ACC112 (cell line): ENCODE results near the gene AUTS2.

Experiments
- H2AFZ ChIP-seq: fragments of 200-600 bp; sonication (generic); one replicate; pipeline ENCODE4 v1.6.0; 2017; ENCODE audit warnings: antibody characterized with exemption, low read length; ENCODE audit not compliant: unreplicated experiment
- H3K27ac ChIP-seq: fragments of 200-600 bp; sonication (generic); 2 replicates; pipeline ENCODE4 v1.5.1; 2014; ENCODE audit warnings: low read depth, mild to moderate bottlenecking, antibody characterized with exemption, low read length, moderate library complexity
- H3K27me3 ChIP-seq: fragments of 200-600 bp; sonication (generic); 2 replicates; pipeline ENCODE4 v1.6.1; 2014; ENCODE audit warnings: mild to moderate bottlenecking, antibody characterized with exemption, low read length, moderate library complexity, mixed read lengths; ENCODE audit not compliant: insufficient read depth
- H3K36me3 ChIP-seq: fragments of 200-600 bp; sonication (generic); 2 replicates; pipeline ENCODE4 v1.6.1; 2016; ENCODE audit warnings: mild to moderate bottlenecking, antibody characterized with exemption, low read length, moderate library complexity, mixed read lengths; ENCODE audit not compliant: insufficient read depth
- H3K4me1 ChIP-seq: fragments of 200-600 bp; sonication (generic); one replicate; pipeline ENCODE4 v1.6.1; 2016; ENCODE audit warnings: low read length, mixed read lengths; ENCODE audit not compliant: insufficient read depth, unreplicated experiment, control insufficient read depth
- H3K4me3 ChIP-seq: fragments of 200-600 bp; sonication (generic); 2 replicates; pipeline ENCODE4 v1.5.1; 2014; ENCODE audit warnings: mild to moderate bottlenecking, low read depth, low read length
- H3K79me2 ChIP-seq: fragments of 200-600 bp; sonication (generic); one replicate; pipeline ENCODE4 v1.6.0; 2016; ENCODE audit warnings: low read length; ENCODE audit not compliant: control insufficient read depth, unreplicated experiment, insufficient read depth

The AUTS2 gene

DNA sequence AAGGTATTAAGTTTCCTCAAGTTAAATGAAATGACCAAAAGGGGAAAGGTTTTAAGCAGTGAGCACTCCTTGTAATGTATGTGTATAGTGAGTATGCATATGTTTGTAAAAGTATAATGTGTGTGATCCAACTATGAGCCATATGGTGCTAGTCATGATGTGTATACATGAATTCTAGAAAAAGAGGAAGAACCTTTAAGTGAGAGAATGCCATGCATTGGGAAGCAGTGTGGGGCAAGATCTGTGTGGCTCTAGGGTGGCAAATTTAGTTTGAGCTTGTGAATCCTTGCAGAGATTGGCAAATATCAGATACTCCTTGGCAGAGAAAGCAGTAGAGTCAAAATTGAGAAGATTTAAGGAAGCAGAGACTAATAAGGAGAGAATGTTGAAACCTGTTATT is 435.0 kb downstream of the AUTS2 start:
- Histone ChIP-seq H3K27ac (no peak overlapping the region), H3K79me2 (no peaks in the 10 kb centered on the region), H2AFZ (no peak overlapping the region), H3K4me1 (no peaks in the 10 kb centered on the region), H3K4me3 (no peak overlapping the region), H3K36me3 (no peaks in the 10 kb centered on the region), H3K27me3 (no peaks in the 10 kb centered on the region)

- no peak overlapping the region for H3K27ac ChIP-seq
- no peaks in the 10 kb centered on the region for H3K79me2 ChIP-seq
- H3K4me3 ChIP-seq = no peak overlapping the region
- H3K27me3 ChIP-seq = no peaks in the 10 kb centered on the region
- peaks cover under 1% of the 10 kb centered on the region for H3K4me1 ChIP-seq
- H2AFZ ChIP-seq = no peak overlapping the region
- no peaks in the 10 kb centered on the region for H3K36me3 ChIP-seq
Measured at GRCh38 chr7:70034999-70035398, 436.7 kb downstream of the AUTS2 start.

- peaks cover 3% of the 10 kb centered on the region for H3K4me1 ChIP-seq
- no peaks in the 10 kb centered on the region for H3K36me3 ChIP-seq
- no peak overlapping the region for H2AFZ ChIP-seq
- H3K27me3 ChIP-seq = no peaks in the 10 kb centered on the region
- no peaks in the 10 kb centered on the region for H3K79me2 ChIP-seq
- no peak overlapping the region for H3K27ac ChIP-seq
- no peak overlapping the region for H3K4me3 ChIP-seq
Measured at GRCh38 chr7:70035519-70035918, 437.2 kb downstream of the AUTS2 start.

DNA sequence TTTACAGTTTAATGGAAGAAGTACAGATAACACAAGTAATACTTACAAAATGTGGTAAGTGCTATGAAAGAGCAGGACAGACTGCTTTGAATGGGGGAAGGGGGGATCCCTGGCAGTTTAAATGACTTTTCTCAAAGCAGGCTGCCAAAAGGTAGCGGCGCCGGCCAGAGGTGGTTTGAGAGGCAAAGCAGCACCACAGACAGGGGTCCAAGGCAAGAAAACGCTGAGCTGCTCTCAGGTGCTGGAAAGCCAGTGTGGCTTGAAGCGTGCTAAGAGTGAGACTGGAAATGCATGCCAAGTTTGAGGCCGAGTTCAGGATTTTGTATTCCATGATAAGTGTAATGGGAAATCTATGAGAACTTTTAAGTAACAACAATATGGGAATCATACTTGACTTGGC is 437.7 kb downstream of the AUTS2 start:
- Histone ChIP-seq H3K27me3 (no peaks in the 10 kb centered on the region), H3K4me1 (peaks cover 3% of the 10 kb centered on the region), H3K4me3 (no peak overlapping the region), H3K36me3 (no peaks in the 10 kb centered on the region), H2AFZ (no peak overlapping the region), H3K79me2 (no peaks in the 10 kb centered on the region), H3K27ac (no peak overlapping the region)

- Histone ChIP-seq H3K79me2 (no peaks in the 10 kb centered on the region), H3K36me3 (no peaks in the 10 kb centered on the region), H3K4me1 (peaks cover 3% of the 10 kb centered on the region), H3K4me3 (no peak overlapping the region), H3K27me3 (no peaks in the 10 kb centered on the region), H2AFZ (no peak overlapping the region), H3K27ac (no peak overlapping the region)
Measured at GRCh38 chr7:70036695-70037094, 438.4 kb downstream of the AUTS2 start.

- Histone ChIP-seq H3K4me1 (peaks cover 3% of the 10 kb centered on the region), H3K27ac (no peak overlapping the region), H3K36me3 (no peaks in the 10 kb centered on the region), H3K4me3 (no peak overlapping the region), H3K27me3 (no peaks in the 10 kb centered on the region), H3K79me2 (no peaks in the 10 kb centered on the region), H2AFZ (no peak overlapping the region)
Measured at GRCh38 chr7:70037171-70037933, 439.1 kb downstream of the AUTS2 start.

GRCh38 chr7:70040051-70040450 is 441.8 kb downstream of the AUTS2 start:
- Histone ChIP-seq H3K4me1 (peaks cover 3% of the 10 kb centered on the region), H2AFZ (no peak overlapping the region), H3K27ac (no peak overlapping the region), H3K27me3 (no peaks in the 10 kb centered on the region), H3K36me3 (no peaks in the 10 kb centered on the region), H3K79me2 (no peaks in the 10 kb centered on the region), H3K4me3 (no peak overlapping the region)

DNA sequence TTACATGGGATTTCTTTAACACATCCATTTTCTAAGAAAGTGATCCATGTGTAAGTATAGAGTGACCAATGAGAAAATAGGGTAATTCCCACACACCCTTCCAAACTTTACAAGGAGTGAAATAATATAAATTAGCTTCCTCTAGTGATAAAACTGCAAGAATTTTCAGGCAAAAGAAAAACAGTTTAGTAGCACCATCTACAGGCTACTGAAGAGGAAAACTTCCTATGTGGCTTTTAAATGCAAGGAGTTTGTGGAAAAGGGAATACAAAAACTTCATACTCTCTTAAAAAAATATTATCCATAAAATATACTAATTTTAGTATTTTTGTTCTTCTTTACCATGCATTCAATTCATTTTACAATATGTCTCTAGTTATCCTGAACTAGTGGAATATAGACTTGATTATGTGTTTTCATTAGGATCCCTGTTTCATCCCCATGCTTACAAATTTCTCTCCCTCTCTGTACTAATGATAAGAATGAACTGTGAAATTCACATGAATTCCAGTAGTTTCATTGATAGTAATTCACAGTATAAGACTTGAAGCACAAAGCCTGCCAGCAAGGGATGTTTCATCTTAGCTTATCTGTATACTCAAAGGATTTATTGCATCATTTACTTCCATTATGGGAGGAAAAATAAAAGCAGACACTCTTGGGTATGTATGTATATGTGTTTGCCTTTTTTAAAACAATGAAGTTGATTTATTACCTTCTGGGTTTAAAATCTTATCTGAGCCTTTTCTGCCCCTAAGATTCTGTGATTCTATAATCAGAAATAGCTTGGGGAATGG is 442.9 kb downstream of the AUTS2 start:
- no peaks in the 10 kb centered on the region for H3K79me2 ChIP-seq
- no peak overlapping the region for H2AFZ ChIP-seq
- H3K27me3 ChIP-seq = no peaks in the 10 kb centered on the region
- no peak overlapping the region for H3K4me3 ChIP-seq
- H3K36me3 ChIP-seq = no peaks in the 10 kb centered on the region
- H3K27ac ChIP-seq = no peak overlapping the region
- peaks cover 3% of the 10 kb centered on the region for H3K4me1 ChIP-seq

DNA sequence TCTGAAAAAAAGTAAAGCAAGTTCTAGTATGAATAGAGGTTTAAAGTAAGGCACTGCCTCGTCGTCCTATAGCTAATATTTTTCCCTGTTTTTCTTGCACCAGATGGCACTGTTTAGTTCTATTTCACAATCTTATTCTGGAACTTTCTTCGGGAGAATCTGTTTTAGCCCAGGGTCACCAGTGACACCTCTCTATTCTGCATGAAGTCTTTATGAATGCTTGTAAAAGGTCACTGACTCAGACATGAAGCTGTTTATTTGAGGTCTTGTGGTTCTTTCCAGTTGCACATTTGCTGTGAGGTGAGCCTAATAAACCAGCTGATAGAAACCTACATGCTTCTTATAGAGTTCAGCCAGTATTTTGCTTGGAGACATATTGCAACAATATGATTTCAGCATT is 444.3 kb downstream of the AUTS2 start:
- Histone ChIP-seq H3K79me2 (no peaks in the 10 kb centered on the region), H3K36me3 (no peaks in the 10 kb centered on the region), H3K4me3 (no peak overlapping the region), H2AFZ (no peak overlapping the region), H3K27me3 (no peaks in the 10 kb centered on the region), H3K4me1 (peaks cover 3% of the 10 kb centered on the region), H3K27ac (no peak overlapping the region)

DNA sequence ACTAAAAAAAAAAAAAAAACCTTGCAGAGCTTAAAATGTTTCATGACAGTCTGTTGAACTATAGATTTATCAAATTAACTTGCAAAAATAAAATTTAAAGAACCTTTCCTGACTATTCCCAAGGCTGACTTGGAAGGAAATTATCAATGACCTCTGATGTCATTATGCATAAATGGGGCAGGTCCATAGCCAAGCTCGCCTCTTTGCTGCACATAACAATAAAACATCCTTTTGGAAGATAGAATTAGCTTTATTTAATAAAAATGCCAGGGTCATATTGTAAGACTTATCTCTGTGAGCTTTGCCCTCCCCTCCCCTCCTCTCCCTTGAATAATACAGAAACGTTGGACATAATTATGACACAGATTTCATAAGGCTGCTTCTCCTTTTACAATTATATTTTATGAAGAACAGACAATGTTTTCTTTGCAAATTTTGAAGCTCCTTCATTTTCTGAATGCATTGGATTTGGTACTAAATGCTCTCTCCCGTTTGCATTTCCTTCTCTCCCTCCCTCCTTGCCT is 444.8 kb downstream of the AUTS2 start:
- H3K36me3 ChIP-seq = no peaks in the 10 kb centered on the region
- H3K4me3 ChIP-seq = no peak overlapping the region
- no peak overlapping the region for H2AFZ ChIP-seq
- no peaks in the 10 kb centered on the region for H3K27me3 ChIP-seq
- H3K79me2 ChIP-seq = no peaks in the 10 kb centered on the region
- peaks cover 3% of the 10 kb centered on the region for H3K4me1 ChIP-seq
- H3K27ac ChIP-seq = no peak overlapping the region

DNA sequence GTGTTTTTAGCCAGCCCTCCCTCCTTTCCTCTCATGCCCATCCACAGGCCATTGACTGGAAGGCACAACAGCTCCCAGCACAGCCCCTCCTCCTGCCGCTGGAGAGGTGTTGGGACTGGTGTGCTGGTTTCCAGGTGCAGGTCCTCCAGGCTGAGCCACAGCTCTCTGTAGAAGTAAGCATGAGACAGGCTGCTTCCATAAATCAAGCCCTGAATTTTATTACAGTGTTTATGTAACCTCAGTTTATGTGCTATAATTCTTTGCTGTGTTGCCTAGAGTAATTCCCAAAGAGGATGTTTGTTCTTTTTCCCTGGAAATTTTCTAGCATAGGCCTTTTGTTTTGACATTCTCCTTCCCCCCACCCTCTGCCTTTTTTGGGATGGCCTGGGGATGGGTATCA is 445.8 kb downstream of the AUTS2 start:
- H3K27ac ChIP-seq = no peak overlapping the region
- H3K4me3 ChIP-seq = no peak overlapping the region
- no peaks in the 10 kb centered on the region for H3K79me2 ChIP-seq
- peaks cover 3% of the 10 kb centered on the region for H3K4me1 ChIP-seq
- H3K36me3 ChIP-seq = no peaks in the 10 kb centered on the region
- H3K27me3 ChIP-seq = no peaks in the 10 kb centered on the region
- H2AFZ ChIP-seq = no peak overlapping the region
